Colonic mucosa (tissue), 4 donors: ENCODE measurements around the gene SETDB1. TPM values are rescaled to one million over a fixed set of nuclear protein-coding genes. Genes with fewer than 3 reads are reported as not detected.
"Not testable (repeated sequence)": the region's sequence is repeated elsewhere in the genome, so short reads cannot be mapped to it uniquely, and the experiment has no call there.

Experiments used
- DNase-seq: peaks from one replicate; pipeline ENCODE4 v3.0.0-alpha.2; 2020
- H3K27ac ChIP-seq: fragments of 200-600 bp; one replicate; pipeline ENCODE4 v1.8.0; 2021
- H3K27me3 ChIP-seq: fragments of 200-600 bp; one replicate; pipeline ENCODE4 v1.8.0; 2021
- H3K36me3 ChIP-seq: fragments of 200-600 bp; one replicate; pipeline ENCODE4 v1.8.0; 2021
- H3K4me1 ChIP-seq: fragments of 200-600 bp; one replicate; pipeline ENCODE4 v1.8.0; 2021; ENCODE audit warnings: mild to moderate bottlenecking
- H3K4me3 ChIP-seq: fragments of 200-600 bp; one replicate; pipeline ENCODE4 v1.8.0; 2021
- H3K9ac ChIP-seq, 2 donors: one replicate each; pipeline ENCODE4 v1.7.0; 2013; ENCODE audit warnings: control low read depth in 2 of 2, low read depth in 2 of 2, low read length in 2 of 2
- H3K9me3 ChIP-seq: fragments of 200-600 bp; one replicate; pipeline ENCODE4 v1.8.0; 2021
- CTCF ChIP-seq: fragments of 200-600 bp; IDR thresholded peaks from one replicate; pipeline ENCODE4 v1.8.0; 2022; ENCODE audit warnings: antibody characterized with exemption, mild to moderate bottlenecking
- intact Hi-C: fragments of 100-400 bp; cut with DNase I; formaldehyde crosslinking; loops from one replicate; pipeline ENCODE4 v1.14.1; 2022
- total RNA-seq, 2 donors: library from RNA; stranded (reverse); fragmentation: NEBNext Ultra II Directional in 1 of 2; extraction: Animal tissue kit (Norgen Biotek cat#: 25700) in 1 of 2; gene quantifications; one replicate each; pipeline ENCODE4 v1.2.1, GENCODE V29; 2021
- donor health status: healthy.
- donor health status: DM: no; HTN: no; CAD: no.
- donor health status: DM: no; HTN: no; CAD: no.

Gene SETDB1
- total RNA-seq, 2 donors from 2014 or later = 28.2 to 32.8 TPM

GRCh38 chr1:150890033-150890416, 36.1 kb upstream of the SETDB1 start:
- Histone ChIP-seq H3K4me1 (no peaks in the 10 kb centered on the region), H3K4me3 (no peak overlapping the region), H3K27ac (no peak overlapping the region), H3K27me3 (no peaks in the 10 kb centered on the region), H3K9ac (no peak overlapping the region), H3K9me3 (no peaks in the 10 kb centered on the region), H3K36me3 (no peaks in the 10 kb centered on the region)
- TF ChIP-seq CTCF = no peak
- DNase-seq = no peak
- intact Hi-C loops = no loop called here

- TF ChIP-seq CTCF = no peak
- intact Hi-C loops = no loop called here
These were observed 32.7 kb upstream of the SETDB1 start for GRCh38 chr1:150893336-150893913.

GRCh38 chr1:150895618-150896017, 30.5 kb upstream of the SETDB1 start:
- Histone ChIP-seq H3K9me3 (no peaks in the 10 kb centered on the region), H3K36me3 (no peaks in the 10 kb centered on the region), H3K9ac (no peak overlapping the region), H3K4me1 (no peaks in the 10 kb centered on the region), H3K27me3 (no peaks in the 10 kb centered on the region), H3K27ac (no peak overlapping the region), H3K4me3 (no peak overlapping the region)
- intact Hi-C loops = no loop called here
- DNase-seq = no peak
- no peak for TF ChIP-seq CTCF

More at GRCh38 chr1:150893336-150893913, 32.7 kb upstream of the SETDB1 start:
- H3K4me1 ChIP-seq = no peaks in the 10 kb centered on the region
- DNase-seq = no peak
- H3K4me3 ChIP-seq = no peak overlapping the region
- no peaks in the 10 kb centered on the region for H3K36me3 ChIP-seq
- no peaks in the 10 kb centered on the region for H3K27me3 ChIP-seq
- no peak overlapping the region for H3K9ac ChIP-seq
- no peaks in the 10 kb centered on the region for H3K9me3 ChIP-seq
- H3K27ac ChIP-seq = no peak overlapping the region

- H3K27me3 ChIP-seq, H3K36me3 ChIP-seq, H3K9me3 ChIP-seq, H3K4me3 ChIP-seq, DNase-seq, H3K9ac ChIP-seq, H3K4me1 ChIP-seq, H3K27ac ChIP-seq, intact Hi-C loops: not testable (repeated sequence)
These were observed 26.4 kb upstream of the SETDB1 start for GRCh38 chr1:150899795-150900194.

- no peak for DNase-seq
- Histone ChIP-seq H3K36me3 (no peaks in the 10 kb centered on the region), H3K9me3 (no peaks in the 10 kb centered on the region), H3K27me3 (no peaks in the 10 kb centered on the region), H3K27ac (no peak overlapping the region), H3K9ac (no peak overlapping the region), H3K4me1 (no peaks in the 10 kb centered on the region), H3K4me3 (no peak overlapping the region)
- intact Hi-C loops = no loop called here
- no peak for TF ChIP-seq CTCF
These were observed 23.8 kb upstream of the SETDB1 start for GRCh38 chr1:150902346-150902745.

- Histone ChIP-seq H3K4me3 (no peak overlapping the region), H3K27ac (no peak overlapping the region), H3K9ac (no peak overlapping the region), H3K36me3 (no peaks in the 10 kb centered on the region), H3K27me3 (no peaks in the 10 kb centered on the region), H3K9me3 (no peaks in the 10 kb centered on the region), H3K4me1 (no peaks in the 10 kb centered on the region)
- intact Hi-C loops = no loop called here
- TF ChIP-seq CTCF = no peak
- no peak for DNase-seq
These were observed 23.4 kb upstream of the SETDB1 start for GRCh38 chr1:150902751-150903150.
